ENCODE measurements around the gene TNRC6B. TPM values are rescaled to one million over a fixed set of nuclear protein-coding genes. Genes with fewer than 3 reads are reported as not detected.

TNRC6B gene
- total RNA-seq, 1 experiment from 2014 or later = 50.4 TPM

DNA sequence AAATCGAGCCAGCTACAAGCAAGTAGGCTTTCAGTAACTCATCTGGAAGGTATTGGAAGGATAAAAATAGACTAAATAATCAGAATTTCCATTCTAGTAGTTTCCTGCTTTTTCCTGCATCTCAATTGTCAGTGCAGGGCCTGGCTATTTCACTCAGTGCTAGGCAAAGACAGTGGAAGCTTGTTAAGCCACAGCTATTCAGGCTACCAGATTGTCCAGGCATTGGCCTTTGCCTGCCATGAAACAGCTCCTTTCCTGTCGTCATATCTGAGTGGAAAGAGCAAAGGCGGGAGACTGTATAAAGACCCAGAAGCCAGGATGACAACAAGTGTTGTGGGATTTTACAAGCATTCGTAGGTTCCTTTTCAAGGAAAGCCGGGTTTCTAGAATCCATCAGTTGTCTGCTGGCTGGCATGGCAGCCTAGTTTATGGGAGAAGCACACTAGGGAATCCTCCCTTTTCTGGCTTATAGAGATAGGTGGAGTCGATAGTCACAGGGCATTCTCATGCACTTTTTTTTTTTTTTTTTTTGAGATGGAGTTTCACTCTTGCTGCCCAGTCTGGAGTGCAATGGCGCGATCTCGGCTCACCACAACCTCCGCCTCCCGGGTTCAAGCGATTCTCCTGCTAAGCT is 2.0 kb upstream of the TNRC6B start:
- Mint-ChIP-seq H3K27ac (peak overlapping the region; percentile 96), H3K27me3 (ENCODE audit: low read depth) (no peaks in the 10 kb centered on the region), H3K9me3 (no peaks in the 10 kb centered on the region), H3K4me1 (peaks cover 36% of the 10 kb centered on the region), H3K4me3 (peak overlapping the region; percentile 93; the same call in 1 of the 2 replicates), H3K36me3 (peaks cover 9% of the 10 kb centered on the region; the same call in 1 of the 2 replicates)
- ChIA-PET POLR2A (interaction anchor here (0.7 kb wide), 1 partner anchor 410 kb away, joined by 4 read pairs; no protein-coding TSS in a partner anchor), CTCF (interaction anchor here (2.8 kb wide), 1 partner anchor 18 kb away, joined by 13 read pairs; no protein-coding TSS in a partner anchor)
- no peak for DNase-seq (ENCODE audit: low spot score)
- ATAC-seq = no peak
- TF ChIP-seq ZNF263 (CRISPR knock-in tag; IDR thresholded peaks at IDR 0.05; ENCODE audit: low read depth) (no peak), ZNF396 (CRISPR knock-in tag; IDR thresholded peaks at IDR 0.05; ENCODE audit: borderline replicate concordance) (no peak), ZNF121 (CRISPR knock-in tag; IDR thresholded peaks at IDR 0.05) (no peak), ZNF232 (CRISPR knock-in tag; IDR thresholded peaks at IDR 0.05) (no peak), ZNF416 (CRISPR knock-in tag; IDR thresholded peaks at IDR 0.05) (no peak), ATF6 (CRISPR knock-in tag; IDR thresholded peaks at IDR 0.05) (no peak), FOXP4 (CRISPR knock-in tag; IDR thresholded peaks at IDR 0.05) (no peak)
- TF ChIP-seq, protein P1, sequence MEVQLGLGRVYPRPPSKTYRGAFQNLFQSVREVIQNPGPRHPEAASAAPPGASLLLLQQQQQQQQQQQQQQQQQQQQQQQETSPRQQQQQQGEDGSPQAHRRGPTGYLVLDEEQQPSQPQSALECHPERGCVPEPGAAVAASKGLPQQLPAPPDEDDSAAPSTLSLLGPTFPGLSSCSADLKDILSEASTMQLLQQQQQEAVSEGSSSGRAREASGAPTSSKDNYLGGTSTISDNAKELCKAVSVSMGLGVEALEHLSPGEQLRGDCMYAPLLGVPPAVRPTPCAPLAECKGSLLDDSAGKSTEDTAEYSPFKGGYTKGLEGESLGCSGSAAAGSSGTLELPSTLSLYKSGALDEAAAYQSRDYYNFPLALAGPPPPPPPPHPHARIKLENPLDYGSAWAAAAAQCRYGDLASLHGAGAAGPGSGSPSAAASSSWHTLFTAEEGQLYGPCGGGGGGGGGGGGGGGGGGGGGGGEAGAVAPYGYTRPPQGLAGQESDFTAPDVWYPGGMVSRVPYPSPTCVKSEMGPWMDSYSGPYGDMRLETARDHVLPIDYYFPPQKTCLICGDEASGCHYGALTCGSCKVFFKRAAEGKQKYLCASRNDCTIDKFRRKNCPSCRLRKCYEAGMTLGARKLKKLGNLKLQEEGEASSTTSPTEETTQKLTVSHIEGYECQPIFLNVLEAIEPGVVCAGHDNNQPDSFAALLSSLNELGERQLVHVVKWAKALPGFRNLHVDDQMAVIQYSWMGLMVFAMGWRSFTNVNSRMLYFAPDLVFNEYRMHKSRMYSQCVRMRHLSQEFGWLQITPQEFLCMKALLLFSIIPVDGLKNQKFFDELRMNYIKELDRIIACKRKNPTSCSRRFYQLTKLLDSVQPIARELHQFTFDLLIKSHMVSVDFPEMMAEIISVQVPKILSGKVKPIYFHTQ (CRISPR knock-in tag; IDR thresholded peaks at IDR 0.05) = no peak
- TF ChIP-seq, protein P2, sequence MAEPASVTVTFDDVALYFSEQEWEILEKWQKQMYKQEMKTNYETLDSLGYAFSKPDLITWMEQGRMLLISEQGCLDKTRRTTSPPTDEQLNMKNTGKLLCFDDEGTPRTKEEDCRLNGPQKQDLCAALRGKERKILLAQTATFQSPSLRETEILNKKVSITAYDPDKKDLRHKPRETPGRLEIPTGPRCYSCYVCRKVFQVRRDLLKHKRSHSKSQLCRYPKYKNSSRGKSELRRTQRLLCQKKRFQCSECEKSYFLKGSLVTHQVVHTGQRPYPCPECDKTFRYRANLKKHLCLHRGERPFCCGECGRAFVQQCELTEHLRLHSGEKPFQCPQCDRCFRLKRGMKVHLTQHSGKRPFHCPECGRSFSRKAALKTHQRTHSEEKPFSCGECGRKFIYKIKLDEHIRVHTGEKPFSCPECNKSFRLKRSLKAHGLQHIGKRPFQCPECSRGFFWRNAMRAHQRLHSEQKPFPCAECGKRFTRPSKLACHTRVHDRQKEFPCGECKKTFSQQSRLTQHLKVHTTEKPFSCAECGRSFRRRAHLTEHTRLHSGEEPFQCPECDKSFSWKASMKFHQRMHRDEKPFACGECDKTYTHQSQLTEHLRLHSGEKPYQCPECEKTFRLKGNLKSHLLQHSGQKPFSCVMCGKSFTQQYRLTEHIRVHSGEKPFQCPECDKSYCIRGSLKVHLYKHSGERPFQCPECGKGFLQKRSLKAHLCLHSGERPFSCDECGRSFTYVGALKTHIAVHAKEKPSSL (CRISPR knock-in tag; conservative IDR thresholded peaks at IDR 0.05) = no peak
- TF ChIP-seq, protein P3, sequence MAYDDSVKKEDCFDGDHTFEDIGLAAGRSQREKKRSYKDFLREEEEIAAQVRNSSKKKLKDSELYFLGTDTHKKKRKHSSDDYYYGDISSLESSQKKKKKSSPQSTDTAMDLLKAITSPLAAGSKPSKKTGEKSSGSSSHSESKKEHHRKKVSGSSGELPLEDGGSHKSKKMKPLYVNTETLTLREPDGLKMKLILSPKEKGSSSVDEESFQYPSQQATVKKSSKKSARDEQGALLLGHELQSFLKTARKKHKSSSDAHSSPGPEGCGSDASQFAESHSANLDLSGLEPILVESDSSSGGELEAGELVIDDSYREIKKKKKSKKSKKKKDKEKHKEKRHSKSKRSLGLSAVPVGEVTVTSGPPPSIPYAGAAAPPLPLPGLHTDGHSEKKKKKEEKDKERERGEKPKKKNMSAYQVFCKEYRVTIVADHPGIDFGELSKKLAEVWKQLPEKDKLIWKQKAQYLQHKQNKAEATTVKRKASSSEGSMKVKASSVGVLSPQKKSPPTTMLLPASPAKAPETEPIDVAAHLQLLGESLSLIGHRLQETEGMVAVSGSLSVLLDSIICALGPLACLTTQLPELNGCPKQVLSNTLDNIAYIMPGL (CRISPR knock-in tag; IDR thresholded peaks at IDR 0.05) = no peak

GRCh38 chr22:40176921-40177737 is 596 bp upstream of the TNRC6B start:
- Mint-ChIP-seq H3K27ac (peak overlapping the region; percentile 96), H3K36me3 (peaks cover 9% of the 10 kb centered on the region; the same call in 1 of the 2 replicates), H3K27me3 (ENCODE audit: low read depth) (no peaks in the 10 kb centered on the region), H3K4me3 (peak overlapping the region; percentile 93), H3K9me3 (no peaks in the 10 kb centered on the region), H3K4me1 (peaks cover 43% of the 10 kb centered on the region)
- CTCF ChIA-PET = interaction anchor here (1.6 to 5.7 kb wide), 2 partner anchors 16 to 171 kb away, joined by 4 to 40 read pairs; no protein-coding TSS in a partner anchor
- ATAC-seq (peak; percentile 65), DNase-seq (ENCODE audit: low spot score) (peak; percentile 57)
- POLR2A ChIA-PET = interaction anchor here (0.6 to 1.6 kb wide), 9 partner anchors 11 to 171 kb away, joined by 3 to 22 read pairs (median 3); no protein-coding TSS in a partner anchor
- no peak for TF ChIP-seq JUN (CRISPR knock-in tag; IDR thresholded peaks at IDR 0.05)
- TF ChIP-seq EMX1 (CRISPR knock-in tag; IDR thresholded peaks at IDR 0.05) = no peak
- TF ChIP-seq, protein P4, sequence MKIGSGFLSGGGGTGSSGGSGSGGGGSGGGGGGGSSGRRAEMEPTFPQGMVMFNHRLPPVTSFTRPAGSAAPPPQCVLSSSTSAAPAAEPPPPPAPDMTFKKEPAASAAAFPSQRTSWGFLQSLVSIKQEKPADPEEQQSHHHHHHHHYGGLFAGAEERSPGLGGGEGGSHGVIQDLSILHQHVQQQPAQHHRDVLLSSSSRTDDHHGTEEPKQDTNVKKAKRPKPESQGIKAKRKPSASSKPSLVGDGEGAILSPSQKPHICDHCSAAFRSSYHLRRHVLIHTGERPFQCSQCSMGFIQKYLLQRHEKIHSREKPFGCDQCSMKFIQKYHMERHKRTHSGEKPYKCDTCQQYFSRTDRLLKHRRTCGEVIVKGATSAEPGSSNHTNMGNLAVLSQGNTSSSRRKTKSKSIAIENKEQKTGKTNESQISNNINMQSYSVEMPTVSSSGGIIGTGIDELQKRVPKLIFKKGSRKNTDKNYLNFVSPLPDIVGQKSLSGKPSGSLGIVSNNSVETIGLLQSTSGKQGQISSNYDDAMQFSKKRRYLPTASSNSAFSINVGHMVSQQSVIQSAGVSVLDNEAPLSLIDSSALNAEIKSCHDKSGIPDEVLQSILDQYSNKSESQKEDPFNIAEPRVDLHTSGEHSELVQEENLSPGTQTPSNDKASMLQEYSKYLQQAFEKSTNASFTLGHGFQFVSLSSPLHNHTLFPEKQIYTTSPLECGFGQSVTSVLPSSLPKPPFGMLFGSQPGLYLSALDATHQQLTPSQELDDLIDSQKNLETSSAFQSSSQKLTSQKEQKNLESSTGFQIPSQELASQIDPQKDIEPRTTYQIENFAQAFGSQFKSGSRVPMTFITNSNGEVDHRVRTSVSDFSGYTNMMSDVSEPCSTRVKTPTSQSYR (CRISPR knock-in tag; IDR thresholded peaks at IDR 0.05) = 0 out of 2 replicates have a peak, but pooled peaks have one; percentile 27
- TF ChIP-seq, protein P2 (CRISPR knock-in tag; conservative IDR thresholded peaks at IDR 0.05) = no peak
